ENCODE measurements around the gene ZNF823. TPM values are rescaled to one million over a fixed set of nuclear protein-coding genes. Genes with fewer than 3 reads are reported as not detected.
A peak's percentile ranks its signal among the peaks of the same experiment; 100 is the strongest.

ZNF823 gene
- total and polyA plus RNA-seq, 9 of the 15 experiments (the other 6 are each of a cell fraction or from before 2014, with no cell fraction given): 4.0 to 13.4 (median 6.1) TPM

GRCh38 chr19:11766597-11767591 is 28.1 kb upstream of the ZNF823 start, which contains the start of gene ZNF441 (continued):
- TF ChIP-seq ZBTB11 (CRISPR knock-in tag; IDR thresholded peaks at IDR 0.05) (peak in 2 of 3 experiments; percentile 64 to 89; a peak in 4 of 6 replicates), CBX1 (IDR thresholded peaks at IDR 0.05; ENCODE audit: low read depth) (peak; percentile 31; the same call in 1 of the 2 replicates), TBL1XR1 (IDR thresholded peaks at IDR 0.05; ENCODE audit: low read length in 2 of 2) (0 out of 4 replicates have a peak, but pooled peaks of 1 of the 2 experiments have one; percentile 24), BRCA1 (IDR thresholded peaks at IDR 0.05) (no peak), BRCA1 (CRISPR knock-in tag; IDR thresholded peaks at IDR 0.05) (no peak), ZNF212 (CRISPR knock-in tag; IDR thresholded peaks at IDR 0.05) (no peak), ZNF134 (CRISPR knock-in tag; conservative IDR thresholded peaks at IDR 0.05) (no peak), CUX1 (CRISPR knock-in tag; IDR thresholded peaks at IDR 0.05) (no peak), ZBTB2 (IDR thresholded peaks at IDR 0.05) (no peak), ATF6 (CRISPR knock-in tag; IDR thresholded peaks at IDR 0.05) (0 out of 2 replicates have a peak, but pooled peaks have one; percentile 67)

All from K562 (cell line).